ENCODE results near the gene COA1. TPM values are rescaled to one million over a fixed set of nuclear protein-coding genes. Genes with fewer than 3 reads are reported as not detected.

The COA1 gene
- total RNA-seq, 2 donors from 2014 or later = 104 to 144 TPM

DNA sequence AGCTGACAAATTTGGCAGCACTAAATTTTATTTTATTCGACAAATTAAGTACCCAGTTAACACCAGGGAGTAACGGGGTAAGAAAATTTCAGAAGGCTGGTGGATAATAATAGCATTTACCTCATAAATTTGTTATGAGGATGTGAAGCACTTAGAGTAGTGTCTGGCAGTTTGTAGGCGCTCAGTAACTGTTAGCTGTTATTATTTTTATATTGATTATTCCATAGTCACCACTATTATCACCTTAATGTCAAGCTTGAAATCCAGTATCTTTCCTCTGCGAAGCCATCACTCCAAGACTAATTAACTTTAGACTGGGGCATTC lies 563 bp upstream of the COA1 start:
- peaks cover 2% of the 10 kb centered on the region for H3K27me3 Mint-ChIP-seq (ENCODE audit: insufficient read depth)
- peaks cover 12% of the 10 kb centered on the region for H3K36me3 Mint-ChIP-seq (ENCODE audit: low read depth)
- Histone ChIP-seq H3K4me1 (ENCODE audit: control insufficient read depth, insufficient read depth, low read length) (no peaks in the 10 kb centered on the region), H3K27ac (ENCODE audit: low read depth, low read length) (no peak overlapping the region), H3K9me3 (ENCODE audit: control insufficient read depth, low read length) (no peaks in the 10 kb centered on the region), H3K4me3 (ENCODE audit: low read length) (peak overlapping the region; percentile 93), H3K36me3 (ENCODE audit: control insufficient read depth, insufficient read depth, low read length) (peaks cover 5% of the 10 kb centered on the region), H3K9ac (ENCODE audit: extremely low read depth, low read length, poor library complexity, severe bottlenecking) (peak overlapping the region; percentile 74), H3K27me3 (ENCODE audit: control insufficient read depth, insufficient read depth, low read length, poor library complexity, severe bottlenecking) (no peaks in the 10 kb centered on the region)
- no peak for DNase-seq
- TF ChIP-seq, protein P1, sequence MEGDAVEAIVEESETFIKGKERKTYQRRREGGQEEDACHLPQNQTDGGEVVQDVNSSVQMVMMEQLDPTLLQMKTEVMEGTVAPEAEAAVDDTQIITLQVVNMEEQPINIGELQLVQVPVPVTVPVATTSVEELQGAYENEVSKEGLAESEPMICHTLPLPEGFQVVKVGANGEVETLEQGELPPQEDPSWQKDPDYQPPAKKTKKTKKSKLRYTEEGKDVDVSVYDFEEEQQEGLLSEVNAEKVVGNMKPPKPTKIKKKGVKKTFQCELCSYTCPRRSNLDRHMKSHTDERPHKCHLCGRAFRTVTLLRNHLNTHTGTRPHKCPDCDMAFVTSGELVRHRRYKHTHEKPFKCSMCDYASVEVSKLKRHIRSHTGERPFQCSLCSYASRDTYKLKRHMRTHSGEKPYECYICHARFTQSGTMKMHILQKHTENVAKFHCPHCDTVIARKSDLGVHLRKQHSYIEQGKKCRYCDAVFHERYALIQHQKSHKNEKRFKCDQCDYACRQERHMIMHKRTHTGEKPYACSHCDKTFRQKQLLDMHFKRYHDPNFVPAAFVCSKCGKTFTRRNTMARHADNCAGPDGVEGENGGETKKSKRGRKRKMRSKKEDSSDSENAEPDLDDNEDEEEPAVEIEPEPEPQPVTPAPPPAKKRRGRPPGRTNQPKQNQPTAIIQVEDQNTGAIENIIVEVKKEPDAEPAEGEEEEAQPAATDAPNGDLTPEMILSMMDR (conservative IDR thresholded peaks at IDR 0.05) = no peak
- H3K9me3 Mint-ChIP-seq = no peaks in the 10 kb centered on the region
- peak overlapping the region; percentile 95 for H3K27ac Mint-ChIP-seq
- 34% methylated on average over 3 of the region's 4 CpGs; no CpG with 5 or more reads in 1 of the 2 experiments for WGBS, 2 experiments (ENCODE audit: insufficient coverage in 1 of 2, insufficient read length in 1 of 2)
- H3K4me3 Mint-ChIP-seq = peak overlapping the region; percentile 93
- peaks cover 13% of the 10 kb centered on the region for H3K4me1 Mint-ChIP-seq

DNA sequence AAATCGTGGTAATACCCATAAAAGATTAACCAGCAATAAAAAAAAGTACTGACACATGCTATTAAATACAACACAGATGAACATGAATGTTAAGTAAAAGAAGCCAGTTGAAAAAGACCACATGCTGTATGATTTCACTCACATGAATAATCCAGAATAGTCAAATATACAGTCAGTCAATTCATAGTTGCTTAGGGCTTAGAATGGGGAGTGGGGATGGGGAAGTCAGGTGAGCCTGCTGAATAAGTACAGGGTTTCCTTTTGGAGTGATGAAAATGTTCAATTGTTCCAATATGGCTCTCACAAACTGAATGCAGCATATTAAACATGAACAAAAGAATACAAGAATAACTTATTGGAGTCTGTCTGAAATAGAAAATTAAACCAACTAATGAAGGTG lies 1.8 kb downstream of the COA1 start:
- Histone ChIP-seq H3K27ac (ENCODE audit: low read depth, low read length) (no peak overlapping the region), H3K27me3 (ENCODE audit: control insufficient read depth, insufficient read depth, low read length, poor library complexity, severe bottlenecking) (no peaks in the 10 kb centered on the region), H3K36me3 (ENCODE audit: control insufficient read depth, insufficient read depth, low read length) (peaks cover 5% of the 10 kb centered on the region), H3K9me3 (ENCODE audit: control insufficient read depth, low read length) (no peaks in the 10 kb centered on the region), H3K9ac (ENCODE audit: extremely low read depth, low read length, poor library complexity, severe bottlenecking) (no peak overlapping the region), H3K4me1 (ENCODE audit: control insufficient read depth, insufficient read depth, low read length) (no peaks in the 10 kb centered on the region), H3K4me3 (ENCODE audit: low read length) (peak overlapping the region; percentile 0)
- Mint-ChIP-seq H3K4me3 (peak overlapping the region; percentile 93), H3K4me1 (peaks cover 13% of the 10 kb centered on the region), H3K27me3 (ENCODE audit: insufficient read depth) (peaks cover 2% of the 10 kb centered on the region), H3K36me3 (ENCODE audit: low read depth) (peaks cover 16% of the 10 kb centered on the region), H3K9me3 (no peaks in the 10 kb centered on the region), H3K27ac (no peak overlapping the region)
- DNase-seq = no peak
- TF ChIP-seq, protein P1 (conservative IDR thresholded peaks at IDR 0.05) = no peak
- WGBS, 2 experiments (ENCODE audit: insufficient coverage in 1 of 2, insufficient read length in 1 of 2) = 100% methylated on average over 1 of the region's 1 CpG; no CpG with 5 or more reads in 1 of the 2 experiments

DNA sequence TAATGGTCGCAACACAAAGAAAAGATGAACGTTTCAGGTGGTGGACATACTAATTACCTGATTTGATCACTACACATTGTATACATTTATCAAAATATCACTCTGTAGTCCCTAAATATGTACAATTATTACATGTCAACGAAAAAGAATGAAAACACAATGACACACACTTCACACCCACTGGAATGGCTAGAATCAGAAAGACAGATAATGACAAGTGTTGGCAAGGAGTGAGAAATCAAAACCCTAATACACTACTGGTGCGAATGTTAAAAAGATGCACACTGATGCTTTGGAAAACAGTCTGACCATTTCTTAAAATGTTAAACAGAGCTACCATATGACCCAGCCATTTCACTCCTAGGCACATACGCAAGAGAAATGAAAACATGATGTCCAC lies 2.3 kb downstream of the COA1 start:
- no peaks in the 10 kb centered on the region for H3K9me3 Mint-ChIP-seq
- TF ChIP-seq, protein P1 (conservative IDR thresholded peaks at IDR 0.05) = no peak
- WGBS, 2 experiments (ENCODE audit: insufficient coverage in 1 of 2, insufficient read length in 1 of 2) = 95 to 96% methylated on average over 5 of the region's 5 CpGs
- H3K27me3 Mint-ChIP-seq (ENCODE audit: insufficient read depth) = peaks cover 2% of the 10 kb centered on the region
- H3K36me3 Mint-ChIP-seq (ENCODE audit: low read depth) = peaks cover 16% of the 10 kb centered on the region
- Histone ChIP-seq H3K4me1 (ENCODE audit: control insufficient read depth, insufficient read depth, low read length) (no peaks in the 10 kb centered on the region), H3K4me3 (ENCODE audit: low read length) (no peak overlapping the region), H3K9ac (ENCODE audit: extremely low read depth, low read length, poor library complexity, severe bottlenecking) (no peak overlapping the region), H3K27ac (ENCODE audit: low read depth, low read length) (no peak overlapping the region), H3K36me3 (ENCODE audit: control insufficient read depth, insufficient read depth, low read length) (peaks cover 5% of the 10 kb centered on the region), H3K27me3 (ENCODE audit: control insufficient read depth, insufficient read depth, low read length, poor library complexity, severe bottlenecking) (no peaks in the 10 kb centered on the region), H3K9me3 (ENCODE audit: control insufficient read depth, low read length) (no peaks in the 10 kb centered on the region)
- H3K4me3 Mint-ChIP-seq = no peak overlapping the region
- no peak for DNase-seq
- no peak overlapping the region for H3K27ac Mint-ChIP-seq
- peaks cover 13% of the 10 kb centered on the region for H3K4me1 Mint-ChIP-seq
